GM04504 (cell line): ENCODE data around the gene SYT13.

Experiments
- DNase-seq: peaks from one replicate; pipeline ENCODE4 v3.0.0-alpha.2; 2012; ENCODE audit warnings: low read depth

Gene SYT13

GRCh38 chr11:45285930-45286632 lies at the start of gene SYT13:
TSS of gene SYT13 (minus strand) at chr11:45286341. CDS start at chr11:45286207, 134 bp downstream.
- no peak for DNase-seq

GRCh38 chr11:45335434-45335833 lies 49.3 kb upstream of the SYT13 start:
- no peak for DNase-seq

- no peak for DNase-seq
Measured at GRCh38 chr11:45334836-45335235, 48.7 kb upstream of the SYT13 start.

GRCh38 chr11:45334410-45334809 lies 48.3 kb upstream of the SYT13 start:
- no peak for DNase-seq

GRCh38 chr11:45333001-45333971 lies 47.1 kb upstream of the SYT13 start:
- no peak for DNase-seq

GRCh38 chr11:45332276-45332934 lies 46.3 kb upstream of the SYT13 start:
- no peak for DNase-seq

- DNase-seq, result no peak
Measured at GRCh38 chr11:45331839-45332238, 45.7 kb upstream of the SYT13 start.

GRCh38 chr11:45328726-45329125 lies 42.6 kb upstream of the SYT13 start:
- no peak for DNase-seq

- no peak for DNase-seq
Measured at GRCh38 chr11:45324459-45324858, 38.3 kb upstream of the SYT13 start.

GRCh38 chr11:45323601-45324249 lies 37.6 kb upstream of the SYT13 start:
- DNase-seq, result no peak

- no peak for DNase-seq
Measured at GRCh38 chr11:45322891-45323600, 36.9 kb upstream of the SYT13 start.

- no peak for DNase-seq
Measured at GRCh38 chr11:45322111-45322705, 36.1 kb upstream of the SYT13 start.

GRCh38 chr11:45321669-45322068 lies 35.5 kb upstream of the SYT13 start:
- no peak for DNase-seq

GRCh38 chr11:45321031-45321595 lies 35.0 kb upstream of the SYT13 start:
- DNase-seq, result no peak

GRCh38 chr11:45320371-45320770 lies 34.2 kb upstream of the SYT13 start:
- DNase-seq, result no peak

GRCh38 chr11:45319077-45319476 lies 32.9 kb upstream of the SYT13 start:
- DNase-seq, result no peak

GRCh38 chr11:45318516-45318915 lies 32.4 kb upstream of the SYT13 start:
- no peak for DNase-seq

GRCh38 chr11:45316258-45316657 lies 30.1 kb upstream of the SYT13 start:
- no peak for DNase-seq

GRCh38 chr11:45314900-45315299 lies 28.8 kb upstream of the SYT13 start:
- DNase-seq, result no peak

GRCh38 chr11:45313171-45313865 lies 27.2 kb upstream of the SYT13 start:
- DNase-seq, result no peak
